Measurements from ENCODE around the gene PLCG2.
"Not testable (repeated sequence)": the region's sequence is repeated elsewhere in the genome, so short reads cannot be mapped to it uniquely, and the experiment has no call there.

The PLCG2 gene

DNA sequence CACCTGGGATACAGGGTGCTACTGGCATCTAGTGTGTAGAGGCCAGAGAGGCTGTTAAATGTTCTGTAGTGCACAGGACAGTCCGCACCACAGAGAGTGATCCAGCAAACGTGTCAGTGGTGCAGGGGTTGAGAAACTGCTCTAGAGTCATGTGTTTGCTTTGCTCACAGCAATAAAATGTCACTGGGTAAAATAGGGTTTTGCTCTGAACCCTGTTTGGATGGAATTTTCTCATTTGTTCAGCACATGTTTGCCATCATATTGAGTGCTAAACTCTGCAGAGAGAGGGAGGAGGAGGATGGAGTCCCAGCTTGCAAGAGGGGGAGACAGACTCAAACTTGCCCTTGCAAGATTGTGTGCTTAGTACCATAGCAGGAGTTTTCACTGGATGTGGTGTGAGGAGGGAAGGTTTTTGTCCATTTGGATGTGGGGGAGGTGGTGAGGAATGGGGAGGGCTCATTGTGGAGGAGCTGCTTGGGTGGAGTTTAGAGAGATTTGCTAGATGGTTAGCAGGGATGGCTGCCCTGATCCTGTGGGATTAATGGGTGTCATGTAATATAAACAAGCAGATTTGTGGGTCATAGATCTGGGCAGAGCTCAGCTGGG is 11.8 kb downstream of the PLCG2 start:
- Histone ChIP-seq H3K36me3 (ENCODE audit: insufficient read depth, low read length) (no peaks in the 10 kb centered on the region), H3K9me3 (ENCODE audit: control insufficient read depth, insufficient read depth, low read length) (no peaks in the 10 kb centered on the region), H3K9ac (ENCODE audit: low read depth, low read length) (no peak overlapping the region), H3K4me1 (ENCODE audit: insufficient read depth, low read length) (peaks cover 6% of the 10 kb centered on the region; the same call in 1 of the 2 replicates)

DNA sequence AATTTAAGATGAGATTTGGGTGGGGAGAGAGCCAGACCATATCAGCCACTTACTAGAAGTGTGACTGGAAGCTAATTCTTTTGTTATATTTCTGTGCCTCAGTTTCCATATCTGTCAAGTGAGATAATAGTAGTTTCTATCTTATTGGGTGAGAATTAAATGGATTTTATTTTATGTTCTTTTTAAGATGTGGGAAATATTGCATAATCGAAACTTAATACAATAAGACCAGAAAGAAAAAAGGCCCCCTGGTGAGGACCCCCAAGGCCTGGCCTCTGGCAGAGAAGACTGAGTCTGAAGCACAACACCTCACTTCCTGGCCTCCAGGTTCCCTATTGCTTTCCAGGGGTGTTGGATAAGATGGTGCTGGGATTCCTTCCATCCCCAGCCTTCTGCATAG is 13.7 kb downstream of the PLCG2 start:
- Histone ChIP-seq H3K9me3 (ENCODE audit: control insufficient read depth, insufficient read depth, low read length) (no peaks in the 10 kb centered on the region), H3K9ac (ENCODE audit: low read depth, low read length) (no peak overlapping the region), H3K4me1 (ENCODE audit: insufficient read depth, low read length) (no peaks in the 10 kb centered on the region), H3K36me3 (ENCODE audit: insufficient read depth, low read length) (no peaks in the 10 kb centered on the region)

GRCh38 chr16:81795193-81795592 is 16.1 kb downstream of the PLCG2 start:
- H3K4me1 ChIP-seq (ENCODE audit: insufficient read depth, low read length), result peaks cover 5% of the 10 kb centered on the region; the same call in 1 of the 2 replicates
- no peaks in the 10 kb centered on the region for H3K9me3 ChIP-seq (ENCODE audit: control insufficient read depth, insufficient read depth, low read length)
- H3K36me3 ChIP-seq (ENCODE audit: insufficient read depth, low read length), result no peaks in the 10 kb centered on the region
- no peak overlapping the region for H3K9ac ChIP-seq (ENCODE audit: low read depth, low read length)

DNA sequence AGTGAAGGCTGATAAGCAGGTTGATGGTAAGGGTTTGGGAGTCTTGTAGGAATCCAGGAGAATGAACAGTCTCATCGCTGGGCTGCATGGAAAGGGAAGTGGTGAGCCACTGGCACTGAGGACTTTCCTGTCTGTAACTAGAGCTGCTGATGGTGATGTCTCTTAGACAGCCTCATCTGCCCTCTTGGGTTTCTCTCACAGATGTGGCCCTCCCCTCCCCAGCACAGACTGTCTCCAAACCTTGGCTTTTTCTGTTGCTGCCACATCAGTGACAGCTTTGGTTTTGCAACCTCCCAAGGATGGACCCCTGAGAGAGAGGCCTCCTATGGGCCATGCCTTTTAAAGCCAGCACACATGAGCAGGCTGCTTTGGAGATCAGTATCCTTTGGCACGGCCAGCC is 16.9 kb downstream of the PLCG2 start:
- Histone ChIP-seq H3K9ac (ENCODE audit: low read depth, low read length) (no peak overlapping the region), H3K9me3 (ENCODE audit: control insufficient read depth, insufficient read depth, low read length) (no peaks in the 10 kb centered on the region), H3K4me1 (ENCODE audit: insufficient read depth, low read length) (peaks cover 5% of the 10 kb centered on the region; the same call in 1 of the 2 replicates), H3K36me3 (ENCODE audit: insufficient read depth, low read length) (no peaks in the 10 kb centered on the region)

DNA sequence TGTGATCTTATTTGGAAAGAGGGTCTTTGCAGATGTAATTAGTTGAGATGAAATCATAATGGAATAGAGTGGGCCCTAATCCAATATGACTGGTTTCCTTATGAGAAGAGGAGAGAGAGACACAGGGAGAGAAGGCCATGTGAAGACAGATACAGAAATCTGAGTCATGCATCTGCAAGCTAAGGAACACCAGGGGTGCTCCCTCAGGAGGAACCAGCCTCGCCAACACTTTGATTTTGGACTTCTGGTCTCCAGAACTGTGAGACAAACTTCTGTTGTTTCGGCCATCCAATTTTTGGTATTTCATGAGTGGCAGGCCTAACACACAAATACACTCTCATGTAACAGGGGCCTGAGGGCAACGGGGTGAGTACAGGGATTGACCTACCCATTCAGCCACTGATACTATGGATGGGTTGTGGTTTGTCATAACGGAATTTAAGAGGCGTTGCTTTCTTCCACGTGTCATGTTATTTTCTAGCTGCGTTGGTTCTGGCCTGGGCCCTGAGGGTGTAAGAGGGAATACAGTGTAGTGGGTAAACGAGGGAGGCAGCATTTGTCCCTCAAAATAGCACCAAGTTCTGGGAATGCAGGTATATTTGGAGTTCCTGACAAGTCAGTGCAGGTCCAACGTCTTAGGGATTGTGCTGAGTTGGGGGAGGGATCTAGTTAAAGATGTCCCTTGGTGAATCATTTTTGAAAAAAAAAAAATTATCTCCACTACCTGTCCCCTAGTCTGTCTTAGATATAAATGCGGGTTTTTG is 17.7 kb downstream of the PLCG2 start:
- peaks cover 5% of the 10 kb centered on the region; the same call in 1 of the 2 replicates for H3K4me1 ChIP-seq (ENCODE audit: insufficient read depth, low read length)
- no peak overlapping the region for H3K9ac ChIP-seq (ENCODE audit: low read depth, low read length)
- no peaks in the 10 kb centered on the region for H3K9me3 ChIP-seq (ENCODE audit: control insufficient read depth, insufficient read depth, low read length)
- H3K36me3 ChIP-seq (ENCODE audit: insufficient read depth, low read length), result no peaks in the 10 kb centered on the region

- H3K9me3 ChIP-seq (ENCODE audit: control insufficient read depth, insufficient read depth, low read length), result no peaks in the 10 kb centered on the region
- no peak overlapping the region for H3K9ac ChIP-seq (ENCODE audit: low read depth, low read length)
- H3K4me1 ChIP-seq (ENCODE audit: insufficient read depth, low read length), result peaks cover 5% of the 10 kb centered on the region; the same call in 1 of the 2 replicates
- no peaks in the 10 kb centered on the region for H3K36me3 ChIP-seq (ENCODE audit: insufficient read depth, low read length)
These were observed 18.4 kb downstream of the PLCG2 start for GRCh38 chr16:81797443-81797842.

GRCh38 chr16:81798311-81799137 is 19.4 kb downstream of the PLCG2 start:
- no peaks in the 10 kb centered on the region for H3K36me3 ChIP-seq (ENCODE audit: insufficient read depth, low read length)
- H3K9ac ChIP-seq (ENCODE audit: low read depth, low read length), result no peak overlapping the region
- no peaks in the 10 kb centered on the region for H3K9me3 ChIP-seq (ENCODE audit: control insufficient read depth, insufficient read depth, low read length)
- H3K4me1 ChIP-seq (ENCODE audit: insufficient read depth, low read length), result peaks cover 5% of the 10 kb centered on the region; the same call in 1 of the 2 replicates

DNA sequence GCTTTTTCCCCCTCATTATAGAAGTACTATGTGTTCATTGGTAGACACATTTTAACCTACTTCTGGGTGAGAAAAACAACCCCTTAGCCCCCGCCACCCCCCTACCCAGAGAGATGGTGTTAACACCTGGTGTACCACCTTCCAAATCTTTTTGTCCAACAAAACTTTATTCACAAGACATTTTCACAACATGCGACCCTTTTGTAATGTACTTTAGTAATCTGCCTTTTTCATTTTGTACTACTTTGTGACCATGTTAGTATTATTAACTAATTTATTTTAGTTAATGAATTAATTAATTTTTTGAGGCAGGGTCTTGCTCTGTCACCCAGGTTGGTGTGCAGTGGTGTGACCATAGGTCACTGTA is 20.0 kb downstream of the PLCG2 start:
- peaks cover 5% of the 10 kb centered on the region; the same call in 1 of the 2 replicates for H3K4me1 ChIP-seq (ENCODE audit: insufficient read depth, low read length)
- no peaks in the 10 kb centered on the region for H3K9me3 ChIP-seq (ENCODE audit: control insufficient read depth, insufficient read depth, low read length)
- no peaks in the 10 kb centered on the region for H3K36me3 ChIP-seq (ENCODE audit: insufficient read depth, low read length)
- H3K9ac ChIP-seq (ENCODE audit: low read depth, low read length), result no peak overlapping the region

DNA sequence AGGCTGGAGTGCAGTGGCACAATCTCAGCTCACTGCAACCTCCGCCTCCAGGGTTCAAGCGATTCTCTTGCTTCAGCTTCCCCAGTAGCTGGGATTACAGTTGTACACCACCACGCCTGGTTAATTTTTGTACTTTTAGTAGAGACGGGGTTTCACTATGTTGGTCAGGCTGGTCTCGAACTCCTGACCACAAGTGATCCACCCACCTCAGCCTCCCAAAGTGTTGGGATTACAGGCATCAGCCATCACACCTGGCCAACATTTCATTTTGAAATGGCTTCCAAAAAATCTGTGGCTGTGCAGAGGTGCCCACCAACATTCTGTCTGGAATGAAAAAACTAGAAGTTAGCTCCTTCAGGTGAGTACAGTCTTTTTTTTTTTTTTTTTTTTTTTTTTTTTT is 22.6 kb downstream of the PLCG2 start:
- H3K9me3 ChIP-seq (ENCODE audit: control insufficient read depth, insufficient read depth, low read length); H3K4me1 ChIP-seq (ENCODE audit: insufficient read depth, low read length); H3K36me3 ChIP-seq (ENCODE audit: insufficient read depth, low read length); H3K9ac ChIP-seq (ENCODE audit: low read depth, low read length): not testable (repeated sequence)

- Histone ChIP-seq H3K4me1 (ENCODE audit: insufficient read depth, low read length) (peaks cover 5% of the 10 kb centered on the region; the same call in 1 of the 2 replicates), H3K9ac (ENCODE audit: low read depth, low read length) (no peak overlapping the region), H3K9me3 (ENCODE audit: control insufficient read depth, insufficient read depth, low read length) (no peaks in the 10 kb centered on the region), H3K36me3 (ENCODE audit: insufficient read depth, low read length) (no peaks in the 10 kb centered on the region)
These were observed 24.2 kb downstream of the PLCG2 start for GRCh38 chr16:81803332-81803731.

DNA sequence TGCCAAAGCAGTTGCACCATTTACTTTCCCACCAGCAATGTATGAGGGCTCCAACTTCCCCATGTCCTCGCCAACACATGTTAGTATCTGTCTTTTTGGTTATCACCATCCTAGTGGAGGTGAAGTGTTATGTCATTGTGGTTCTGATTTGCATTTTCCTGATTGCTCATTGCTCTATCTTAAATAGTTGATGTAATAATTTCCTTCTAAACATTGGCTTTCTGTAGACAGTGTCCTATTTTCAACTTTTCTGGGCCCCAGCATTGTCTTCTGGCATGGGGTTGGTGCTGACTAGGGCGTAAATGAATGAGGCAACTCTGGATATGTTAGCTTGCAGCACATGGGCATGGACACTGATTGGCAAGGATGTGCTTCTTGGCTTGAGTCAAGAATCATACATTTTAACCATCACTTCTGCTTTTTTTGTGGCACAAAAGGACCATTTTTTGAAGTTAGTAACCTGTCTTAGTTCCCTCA is 25.1 kb downstream of the PLCG2 start:
- Histone ChIP-seq H3K9me3 (ENCODE audit: control insufficient read depth, insufficient read depth, low read length) (no peaks in the 10 kb centered on the region), H3K9ac (ENCODE audit: low read depth, low read length) (no peak overlapping the region), H3K36me3 (ENCODE audit: insufficient read depth, low read length) (no peaks in the 10 kb centered on the region), H3K4me1 (ENCODE audit: insufficient read depth, low read length) (no peaks in the 10 kb centered on the region)

DNA sequence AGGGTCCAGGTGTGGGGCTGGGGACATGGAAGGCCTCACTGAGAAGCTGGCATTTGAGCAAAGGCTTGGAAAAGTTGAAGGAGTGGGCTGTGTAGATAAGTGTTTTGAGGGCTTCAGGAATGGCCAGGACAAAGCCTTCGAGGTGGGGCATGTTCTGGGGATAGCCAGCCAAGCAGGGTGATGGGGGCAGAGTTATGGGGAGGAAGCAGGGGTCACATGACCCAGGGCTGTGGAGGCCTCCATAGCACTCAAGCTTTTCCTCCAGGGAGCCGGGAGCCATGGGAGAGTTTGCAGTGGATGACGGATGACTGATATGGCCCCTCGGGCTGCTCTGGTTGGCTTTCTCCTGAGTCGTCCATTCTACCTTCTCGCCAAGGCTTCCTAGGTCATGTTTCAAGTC is 27.6 kb downstream of the PLCG2 start:
- Histone ChIP-seq H3K9me3 (ENCODE audit: control insufficient read depth, insufficient read depth, low read length) (no peaks in the 10 kb centered on the region), H3K9ac (ENCODE audit: low read depth, low read length) (no peak overlapping the region), H3K4me1 (ENCODE audit: insufficient read depth, low read length) (no peaks in the 10 kb centered on the region), H3K36me3 (ENCODE audit: insufficient read depth, low read length) (no peaks in the 10 kb centered on the region)

GRCh38 chr16:81807767-81808358 is 28.8 kb downstream of the PLCG2 start:
- no peaks in the 10 kb centered on the region for H3K36me3 ChIP-seq (ENCODE audit: insufficient read depth, low read length)
- H3K9ac ChIP-seq (ENCODE audit: low read depth, low read length), result no peak overlapping the region
- no peaks in the 10 kb centered on the region for H3K4me1 ChIP-seq (ENCODE audit: insufficient read depth, low read length)
- no peaks in the 10 kb centered on the region for H3K9me3 ChIP-seq (ENCODE audit: control insufficient read depth, insufficient read depth, low read length)

DNA sequence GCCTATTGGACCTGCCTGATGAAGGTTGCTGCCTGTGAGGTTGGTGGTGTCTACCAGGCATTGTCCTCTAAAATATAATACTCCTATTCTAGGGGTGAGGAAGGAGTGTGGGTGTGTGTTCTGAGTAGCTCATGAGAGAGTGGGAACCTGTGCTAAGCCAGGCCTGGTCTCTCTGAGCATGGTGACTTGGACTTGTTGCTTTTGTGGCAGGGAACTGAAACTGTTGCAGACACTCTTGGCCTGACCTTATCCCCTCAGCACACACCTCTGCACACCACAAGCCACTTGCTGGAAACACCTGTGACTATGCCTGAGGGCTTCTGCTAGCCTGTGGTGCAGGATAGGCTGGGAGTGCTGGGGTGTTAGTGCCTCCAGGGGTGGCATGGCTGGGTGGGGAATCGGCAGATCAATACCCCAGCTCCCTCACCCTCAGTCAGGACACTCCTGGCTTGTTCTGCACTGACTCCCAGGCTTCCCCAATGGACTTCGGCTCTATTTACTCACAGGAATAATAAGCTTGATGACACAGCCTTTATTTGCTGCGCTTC is 29.9 kb downstream of the PLCG2 start:
- no peak overlapping the region for H3K9ac ChIP-seq (ENCODE audit: low read depth, low read length)
- no peaks in the 10 kb centered on the region for H3K9me3 ChIP-seq (ENCODE audit: control insufficient read depth, insufficient read depth, low read length)
- H3K4me1 ChIP-seq (ENCODE audit: insufficient read depth, low read length), result no peaks in the 10 kb centered on the region
- H3K36me3 ChIP-seq (ENCODE audit: insufficient read depth, low read length), result no peaks in the 10 kb centered on the region
